A549 (cell line): ENCODE data around the gene ABLIM1.
A peak's percentile ranks its signal among the peaks of the same experiment; 100 is the strongest.

Source experiments
- CBX2 ChIP-seq: fragments of 200-600 bp; sonication (generic); IDR thresholded peaks from 2 replicates; pipeline ENCODE4 v1.6.1; 2016; ENCODE audit warnings: low read depth, mild to moderate bottlenecking, borderline replicate concordance
- CEBPB ChIP-seq, 2 experiments: fragments of >200 bp in 1 of 2; sonication (Bioruptor Twin) in 1 of 2; formaldehyde crosslinking in 1 of 2; IDR thresholded peaks; 2 replicates each; pipeline ENCODE4 v1.6.1; 2012 to 2016
- CTCF ChIP-seq: fragments of >200 bp; sonication (Bioruptor Twin); formaldehyde crosslinking; IDR thresholded peaks from 3 replicates; pipeline ENCODE4 v1.5.1; 2016
- EHF ChIP-seq: fragments of 250-450 bp; sonication (Bioruptor Pico); IDR thresholded peaks from 2 replicates; pipeline ENCODE4 v1.5.0; 2020; ENCODE audit warnings: mild to moderate bottlenecking
- EHMT2 ChIP-seq: fragments of 200-600 bp; sonication (generic); IDR thresholded peaks from 2 replicates; pipeline ENCODE4 v1.6.1; 2016; ENCODE audit warnings: antibody characterized with exemption, low read depth, mild to moderate bottlenecking, moderate library complexity
- KDM5A ChIP-seq: fragments of 200-600 bp; sonication (generic); IDR thresholded peaks from 2 replicates; pipeline ENCODE4 v1.6.1; 2016; ENCODE audit warnings: antibody characterized with exemption, mild to moderate bottlenecking
- POLR2A ChIP-seq: IDR thresholded peaks from 2 replicates; pipeline ENCODE4 v1.6.1; 2012; ENCODE audit warnings: mild to moderate bottlenecking, low read length
- POLR2AphosphoS2 ChIP-seq: conservative IDR thresholded peaks from 2 replicates; pipeline ENCODE4 v1.6.1; 2012; ENCODE audit warnings: low read length, improper control_type of control experiment, inconsistent platforms
- REST ChIP-seq: fragments of 200-600 bp; sonication (generic); IDR thresholded peaks from 2 replicates; pipeline ENCODE4 v1.6.1; 2016; ENCODE audit warnings: antibody characterized with exemption, mild to moderate bottlenecking, moderate library complexity
- RFX5 ChIP-seq: fragments of 450-650 bp; IDR thresholded peaks from 2 replicates; pipeline ENCODE4 v1.7.1; 2014; ENCODE audit warnings: antibody characterized with exemption, mild to moderate bottlenecking, moderate library complexity
- SMC3 ChIP-seq: fragments of >200 bp; sonication (Bioruptor Twin); formaldehyde crosslinking; IDR thresholded peaks from 3 replicates; pipeline ENCODE4 v1.6.1; 2018; ENCODE audit warnings: inconsistent platforms
- TF ChIP-seq, protein P1 (sequence below): IDR thresholded peaks from 2 replicates; pipeline ENCODE4 v1.6.1; 2012

- TF ChIP-seq EHMT2, result no peak
- TF ChIP-seq, protein P1, sequence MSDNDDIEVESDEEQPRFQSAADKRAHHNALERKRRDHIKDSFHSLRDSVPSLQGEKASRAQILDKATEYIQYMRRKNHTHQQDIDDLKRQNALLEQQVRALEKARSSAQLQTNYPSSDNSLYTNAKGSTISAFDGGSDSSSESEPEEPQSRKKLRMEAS, result no peak
- TF ChIP-seq REST, result no peak
- TF ChIP-seq CTCF, result peak; percentile 86
- no peak for TF ChIP-seq POLR2AphosphoS2
- TF ChIP-seq POLR2A, result no peak
- no peak for TF ChIP-seq CBX2
- TF ChIP-seq CEBPB (IDR thresholded peaks at IDR 0.05), result no peak
- no peak for TF ChIP-seq RFX5
- peak; percentile 96 for TF ChIP-seq SMC3
- TF ChIP-seq EHF (CRISPR knock-in tag), result no peak
- TF ChIP-seq KDM5A, result no peak
Measured at GRCh38 chr10:114703377-114704107, 45.5 kb upstream of the ABLIM1 start.
